Ovary (tissue), 9 donors: Measurements from ENCODE around the gene UBE2H. TPM values are rescaled to one million over a fixed set of nuclear protein-coding genes. Genes with fewer than 3 reads are reported as not detected.
"Not testable (repeated sequence)": the region's sequence is repeated elsewhere in the genome, so short reads cannot be mapped to it uniquely, and the experiment has no call there.

Experiments used
- DNase-seq, 5 donors: peaks; one replicate each; pipeline ENCODE4 v3.0.0-alpha.2; 2019 to 2020
- H3K27ac ChIP-seq, 2 donors: fragments of 200-600 bp; one replicate each; pipeline versions ENCODE4 v1.5.1 to v1.8.0; 2019 to 2022
- H3K27me3 ChIP-seq: fragments of 200-600 bp; one replicate; pipeline ENCODE4 v1.8.0; 2022
- H3K36me3 ChIP-seq: fragments of 200-600 bp; sonication (generic); one replicate; pipeline ENCODE4 v1.5.1; 2019
- H3K4me1 ChIP-seq: one replicate; pipeline ENCODE4 v1.8.1; 2013; ENCODE audit warnings: mild to moderate bottlenecking, moderate library complexity; ENCODE audit not compliant: insufficient read depth
- H3K4me3 ChIP-seq: fragments of 200-600 bp; sonication (generic); one replicate; pipeline ENCODE4 v1.5.1; 2017
- H3K9me3 ChIP-seq, 2 donors: fragments of 200-600 bp in 1 of 2; sonication (generic) in 1 of 2; one replicate each; pipeline versions ENCODE4 v1.5.1 to v1.8.1; 2013 to 2019; ENCODE audit warnings: mild to moderate bottlenecking in 1 of 2, moderate library complexity in 1 of 2
- CTCF ChIP-seq, 3 donors: fragments of 450-650 bp in 2 of 3; fragments of 200-600 bp in 1 of 3; IDR thresholded peaks; one replicate each; pipeline versions ENCODE4 v1.5.1 to v1.8.0; 2016 to 2022; ENCODE audit warnings: antibody characterized with exemption in 3 of 3, mild to moderate bottlenecking in 1 of 3
- EP300 ChIP-seq: sonication (generic); formaldehyde crosslinking; IDR thresholded peaks from one replicate; pipeline ENCODE4 v1.6.1; 2017; ENCODE audit warnings: antibody characterized with exemption
- POLR2A ChIP-seq: fragments of 450-650 bp; IDR thresholded peaks from one replicate; pipeline ENCODE4 v1.6.1; 2017; ENCODE audit warnings: antibody characterized with exemption, mild to moderate bottlenecking, moderate library complexity
- WGBS, 3 donors: extraction: QIAGEN DNeasy Blood & Tissue Kit in 1 of 3; methylation state at CpG; one replicate each; pipeline versions ENCODE4 v1.1.5 to v1.1.7; 2013 to 2017; 5-methylcytosine and 5-hydroxymethylcytosine counted together
- intact Hi-C, 4 donors: fragments of 100-400 bp; cut with DNase I; formaldehyde crosslinking; loops; one replicate each; pipeline versions ENCODE4 v1.11.0 to v1.15.1; 2022 to 2023
- polyA plus RNA-seq, 2 donors: library from polyadenylated mRNA; stranded (reverse); fragments of 200-250 nt in 1 of 2; fragments of 350-450 nt in 1 of 2; fragmentation: Illumina TruSeq in 1 of 2; extraction: RNeasy Lipid Tissue Mini Kit (QIAGEN cat#74804) in 1 of 2; gene quantifications; one replicate each; pipeline ENCODE4 v1.2.3, GENCODE V29; 2013 to 2014
- total RNA-seq, 7 donors: library from RNA; depleted of rRNA in 2 of 7; stranded (reverse); fragments of >200 nt in 2 of 7; fragmentation: NEBNext Ultra II Directional in 3 of 7; extraction: Animal tissue kit (Norgen Biotek cat#: 25700) in 3 of 7; gene quantifications; one replicate each; pipeline versions ENCODE4 v1.1.0 to v1.2.4, GENCODE V29; 2016 to 2023
- donor health status: DM: no; HTN: no; CAD: no; lungs with moderate emphysema.
- donor health status: DM: no; HTN: no; CAD: no.
- donor health status: Bipolar disorder and iron deficiency.
- donor health status: DM: yes; HTN: yes; CAD: no.
- donor health status: DM: no; HTN: no; CAD: no.
- donor health status: DM: yes; HTN: yes; CAD: no.

The UBE2H gene
- total and polyA plus RNA-seq, 9 donors = 38.1 to 149 (median 64.7) TPM

DNA sequence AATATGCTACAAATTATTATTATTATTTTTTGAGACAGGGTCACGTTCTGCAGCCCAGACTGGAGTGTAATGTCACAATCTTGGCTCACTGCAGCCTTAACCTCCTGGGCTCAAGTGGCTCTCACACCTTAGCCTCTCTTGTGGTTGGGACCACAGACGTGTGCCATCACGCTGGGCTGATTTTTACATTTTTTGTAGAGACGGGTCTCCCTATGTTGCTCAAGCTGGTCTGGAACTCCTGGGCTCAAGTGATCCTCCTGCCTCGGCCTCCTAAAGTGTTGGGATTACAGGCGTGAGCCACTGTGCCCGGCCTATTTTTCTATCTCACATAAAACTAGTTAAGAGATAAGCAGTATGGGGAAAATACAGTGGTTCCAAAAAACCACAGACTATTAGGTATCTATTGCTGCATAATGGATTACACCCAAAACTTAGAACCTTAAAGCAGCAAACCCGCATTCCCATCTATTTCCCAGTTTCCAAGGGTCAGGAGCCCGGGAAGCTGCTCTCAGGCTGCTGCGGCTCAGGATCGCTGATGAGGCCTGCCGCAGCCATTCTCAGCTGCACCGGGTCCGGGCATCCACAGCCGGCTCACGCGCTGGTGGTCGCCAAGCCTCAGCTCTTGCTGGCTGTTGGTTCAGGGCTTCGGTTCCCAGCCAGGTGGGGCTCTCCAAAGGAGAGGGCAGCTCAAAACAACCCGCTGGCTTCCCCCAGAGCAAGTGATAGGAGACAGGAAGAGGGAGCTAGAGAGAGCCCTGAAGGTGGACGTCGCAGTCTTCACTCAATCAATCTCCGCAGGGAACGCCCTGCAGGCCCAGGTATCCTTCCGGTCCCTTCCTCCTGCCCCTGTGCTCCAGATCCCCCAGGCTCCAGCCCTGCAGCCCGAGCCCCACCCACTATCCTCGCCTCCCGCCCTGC is 128.2 kb downstream of the UBE2H start:
- intact Hi-C loops = loop anchor here in 2 of 4 donors (2.0 to 10.0 kb wide), 4 partner anchors 180 to 450 kb away; partner anchors contain the start of gene NRF1 (in 1 of the 2)
- Histone ChIP-seq H3K4me3 (peak overlapping the region; percentile 66), H3K27me3 (no peaks in the 10 kb centered on the region), H3K36me3 (no peaks in the 10 kb centered on the region), H3K4me1 (peaks cover 1% of the 10 kb centered on the region), H3K27ac (no peak overlapping the region), H3K9me3 (no peaks in the 10 kb centered on the region)
- TF ChIP-seq POLR2A (no peak), CTCF (IDR thresholded peaks at IDR 0.05) (no peak), EP300 (no peak)
- WGBS, 3 donors = 31 to 37% (median 33%) methylated on average over 28 of the region's 28 CpGs
- peak in 1 of 5 donors; percentile 26 for DNase-seq

DNA sequence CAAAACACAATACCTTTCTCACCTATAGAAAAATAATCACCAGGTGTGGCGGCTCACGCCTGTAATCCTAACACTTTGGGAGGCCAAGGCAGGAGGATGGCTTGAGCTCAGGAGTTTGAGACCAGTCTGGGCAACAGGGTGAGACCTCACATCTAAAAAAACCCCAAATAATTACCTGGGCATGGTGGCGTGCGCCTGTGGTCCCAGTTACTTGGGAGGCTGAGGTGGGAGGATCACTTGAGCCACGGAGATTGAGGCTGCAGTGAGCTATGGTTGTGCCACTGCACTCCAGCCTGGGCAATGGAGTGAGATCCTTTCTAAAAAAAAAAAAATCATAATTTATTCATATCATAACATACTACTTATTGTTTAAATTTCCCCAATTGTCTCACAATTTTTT is 129.6 kb downstream of the UBE2H start:
- WGBS, 3 donors = 98 to 100% (median 99%) methylated on average over 5 of the region's 5 CpGs
- intact Hi-C loops = loop anchor here in 2 of 4 donors (10.0 kb wide), 3 partner anchors 182 to 448 kb away; partner anchors contain the start of gene NRF1 (in 1 of the 2)

GRCh38 chr7:129821476-129821875 is 131.3 kb downstream of the UBE2H start:
- no peaks in the 10 kb centered on the region for H3K36me3 ChIP-seq
- H3K4me1 ChIP-seq = no peaks in the 10 kb centered on the region
- H3K9me3 ChIP-seq = no peaks in the 10 kb centered on the region
- no peaks in the 10 kb centered on the region for H3K27me3 ChIP-seq
- DNase-seq = no peak
- intact Hi-C loops = loop anchor here in 2 of 4 donors (10.0 kb wide), 3 partner anchors 183 to 447 kb away; partner anchors contain the start of gene NRF1 (in 1 of the 2)
- WGBS, 3 donors = 58 to 74% (median 64%) methylated on average over 2 of the region's 2 CpGs
- TF ChIP-seq EP300 (no peak), CTCF (IDR thresholded peaks at IDR 0.05) (no peak), POLR2A (no peak)
- H3K27ac ChIP-seq = no peak overlapping the region
- H3K4me3 ChIP-seq = no peak overlapping the region

More for the DNA sequence above, 129.6 kb downstream of the UBE2H start:
- not testable (repeated sequence) for H3K27me3 ChIP-seq, H3K9me3 ChIP-seq, DNase-seq, H3K27ac ChIP-seq, H3K4me3 ChIP-seq, H3K36me3 ChIP-seq, H3K4me1 ChIP-seq

- no peak overlapping the region for H3K27ac ChIP-seq
- TF ChIP-seq CTCF (IDR thresholded peaks at IDR 0.05) (no peak), POLR2A (no peak), EP300 (no peak)
- WGBS, 3 donors = 93 to 98% (median 95%) methylated on average over 3 of the region's 3 CpGs
- intact Hi-C loops = loop anchor here in 1 of 4 donors (2.0 kb wide), 1 partner anchor 70 kb away; no protein-coding TSS in a partner anchor
- H3K4me1 ChIP-seq = no peaks in the 10 kb centered on the region
- no peaks in the 10 kb centered on the region for H3K27me3 ChIP-seq
- H3K36me3 ChIP-seq = no peaks in the 10 kb centered on the region
- DNase-seq = no peak
- H3K4me3 ChIP-seq = no peak overlapping the region
- H3K9me3 ChIP-seq = no peaks in the 10 kb centered on the region
Observed at GRCh38 chr7:129816742-129817141, 136.0 kb downstream of the UBE2H start.

DNA sequence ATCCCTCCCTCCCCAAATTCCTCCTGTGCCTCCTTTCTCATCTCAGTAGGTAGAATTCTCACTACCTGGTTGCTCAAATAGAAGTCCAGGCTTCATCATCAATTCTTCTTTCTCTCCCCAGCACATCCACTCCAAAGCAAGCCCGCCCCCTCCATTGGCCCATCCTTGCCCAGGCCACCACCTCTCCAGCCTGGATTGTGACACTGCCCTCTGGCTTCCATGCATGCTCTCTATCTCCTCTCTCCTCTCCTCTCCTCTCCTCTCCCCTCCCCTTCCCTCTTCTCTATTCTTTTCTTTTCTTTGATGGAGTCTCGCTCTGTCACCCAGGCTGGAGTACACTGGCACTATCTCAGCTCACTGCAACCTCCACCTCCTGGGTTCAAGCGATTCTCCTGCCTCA is 144.9 kb downstream of the UBE2H start:
- 96 to 99% (median 97%) methylated on average over 3 of the region's 3 CpGs for WGBS, 3 donors
- intact Hi-C loops = no loop called here
- TF ChIP-seq CTCF (IDR thresholded peaks at IDR 0.05) (no peak), POLR2A (no peak), EP300 (no peak)
- Histone ChIP-seq H3K27me3 (no peaks in the 10 kb centered on the region), H3K4me1 (no peaks in the 10 kb centered on the region), H3K27ac (no peak overlapping the region), H3K9me3 (no peaks in the 10 kb centered on the region), H3K4me3 (no peak overlapping the region), H3K36me3 (no peaks in the 10 kb centered on the region)
- DNase-seq = no peak
